K562 (cell line): ENCODE results near the gene GNRHR. TPM values are rescaled to one million over a fixed set of nuclear protein-coding genes. Genes with fewer than 3 reads are reported as not detected.

Experiments
- ATF3 ChIP-seq, 2 experiments: fragments of 450-650 bp in 1 of 2; sonication (generic) in 1 of 2; formaldehyde crosslinking in 1 of 2; IDR thresholded peaks in 1 of 2; conservative IDR thresholded peaks in 1 of 2; 2 replicates each; pipeline versions ENCODE4 v1.6.1 to v1.8.1; 2016 to 2023; ENCODE audit warnings: mild to moderate bottlenecking in 2 of 2, moderate library complexity in 2 of 2, inconsistent platforms in 1 of 2, missing genetic modification reagents in 1 of 2
- BRCA1 ChIP-seq, 2 experiments: fragments of 450-650 bp in 1 of 2; sonication (generic) in 1 of 2; formaldehyde crosslinking in 1 of 2; IDR thresholded peaks; 2 replicates each; pipeline versions ENCODE4 v1.5.0 to v1.6.1; 2017 to 2020; ENCODE audit warnings: mild to moderate bottlenecking in 1 of 2, missing genetic modification reagents in 1 of 2
- DLX4 ChIP-seq: fragments of 250-450 bp; sonication (Bioruptor Pico); IDR thresholded peaks from 2 replicates; pipeline ENCODE4 v1.6.1; 2021; ENCODE audit warnings: mild to moderate bottlenecking
- DMBX1 ChIP-seq: fragments of 250-450 bp; sonication (Bioruptor Pico); IDR thresholded peaks from 2 replicates; pipeline ENCODE4 v1.8.0; 2022; ENCODE audit warnings: inconsistent platforms, mild to moderate bottlenecking, moderate library complexity, borderline replicate concordance
- ELF2 ChIP-seq: fragments of 250-450 bp; sonication (Bioruptor Pico); IDR thresholded peaks from 2 replicates; pipeline ENCODE4 v1.5.0; 2021; ENCODE audit warnings: mild to moderate bottlenecking
- EP300 ChIP-seq: IDR thresholded peaks from 2 replicates; pipeline ENCODE4 v1.6.1; 2012; ENCODE audit warnings: low read length, improper control_type of control experiment
- HCFC1 ChIP-seq: IDR thresholded peaks from 2 replicates; pipeline ENCODE4 v1.6.1; 2012; ENCODE audit warnings: low read depth, low read length, improper control_type of control experiment
- HDAC1 ChIP-seq, 2 experiments: fragments of 450-650 bp; IDR thresholded peaks; 2 replicates each; pipeline ENCODE4 v1.6.1; 2016 to 2017; ENCODE audit warnings: inconsistent platforms in 1 of 2, mild to moderate bottlenecking in 1 of 2, moderate library complexity in 1 of 2
- IRF9 ChIP-seq: fragments of 450-650 bp; IDR thresholded peaks from 2 replicates; pipeline ENCODE4 v1.6.1; 2016; ENCODE audit warnings: missing biosample characterization, missing genetic modification characterization
- KDM4B ChIP-seq, 2 experiments: fragments of 450-650 bp in 1 of 2; sonication (generic) in 1 of 2; IDR thresholded peaks; 2 replicates each; pipeline ENCODE4 v1.6.1; 2016 to 2017; ENCODE audit warnings: borderline replicate concordance in 2 of 2, antibody characterized with exemption in 1 of 2, low read depth in 1 of 2, mild to moderate bottlenecking in 1 of 2
- KDM5B ChIP-seq: fragments of 200-600 bp; sonication (generic); IDR thresholded peaks from 2 replicates; pipeline ENCODE4 v1.6.1; 2012; ENCODE audit warnings: low read depth, mild to moderate bottlenecking, moderate library complexity, low read length, control low read depth, inconsistent platforms; ENCODE audit not compliant: insufficient replicate concordance
- MAFK ChIP-seq: IDR thresholded peaks from 2 replicates; pipeline ENCODE4 v1.6.1; 2011; ENCODE audit warnings: low read length, improper control_type of control experiment
- NBN ChIP-seq: fragments of 450-650 bp; IDR thresholded peaks from 2 replicates; pipeline ENCODE4 v1.6.1; 2016; ENCODE audit warnings: low read depth, mild to moderate bottlenecking
- NCOR1 ChIP-seq: fragments of 450-650 bp; IDR thresholded peaks from 2 replicates; pipeline ENCODE4 v1.6.1; 2016; ENCODE audit warnings: mild to moderate bottlenecking, moderate library complexity
- NFE2 ChIP-seq: IDR thresholded peaks from 2 replicates; pipeline ENCODE4 v1.6.1; 2014; ENCODE audit warnings: antibody characterized with exemption, low read depth
- NONO ChIP-seq, 2 experiments: fragments of 200-400 bp in 1 of 2; fragments of 450-650 bp in 1 of 2; formaldehyde crosslinking in 1 of 2; IDR thresholded peaks; 2 replicates each; pipeline ENCODE4 v1.6.1; 2017; ENCODE audit warnings: low read depth in 2 of 2, mild to moderate bottlenecking in 2 of 2, moderate library complexity in 2 of 2, low read length in 1 of 2
- PML ChIP-seq: IDR thresholded peaks from 2 replicates; pipeline ENCODE4 v1.6.1; 2012; ENCODE audit warnings: low read length, inconsistent platforms
- RBM22 ChIP-seq: fragments of 200-400 bp; formaldehyde crosslinking; IDR thresholded peaks from 2 replicates; pipeline ENCODE4 v1.6.1; 2018; ENCODE audit warnings: low read length, low read depth; ENCODE audit not compliant: poor library complexity, severe bottlenecking
- SFPQ ChIP-seq: fragments of 200-400 bp; formaldehyde crosslinking; IDR thresholded peaks from 2 replicates; pipeline ENCODE4 v1.6.1; 2017; ENCODE audit warnings: mild to moderate bottlenecking, low read depth, low read length, moderate library complexity
- SLC30A9 ChIP-seq: fragments of 250-450 bp; sonication (Bioruptor Pico); IDR thresholded peaks from 2 replicates; pipeline ENCODE4 v1.8.0; 2022; ENCODE audit warnings: mild to moderate bottlenecking, moderate library complexity
- SREBF1 ChIP-seq: fragments of 150-350 bp; IDR thresholded peaks from 2 replicates; pipeline ENCODE4 v1.6.1; 2014; ENCODE audit warnings: antibody characterized with exemption, low read depth, low read length, borderline replicate concordance
- TCF7 ChIP-seq: sonication (generic); IDR thresholded peaks from 2 replicates; pipeline ENCODE4 v1.6.1; 2016; ENCODE audit warnings: antibody characterized with exemption, borderline replicate concordance
- TEAD1 ChIP-seq, 2 experiments: fragments of 450-650 bp in 1 of 2; sonication (generic) in 1 of 2; formaldehyde crosslinking; IDR thresholded peaks; 2 replicates each; pipeline versions ENCODE4 v1.4.0 to v1.8.0; 2020 to 2022; ENCODE audit warnings: mild to moderate bottlenecking in 2 of 2, missing genetic modification reagents in 1 of 2
- ZNF586 ChIP-seq: fragments of 450-650 bp; formaldehyde crosslinking; conservative IDR thresholded peaks from 2 replicates; pipeline ENCODE4 v1.4.0; 2020; ENCODE audit warnings: mild to moderate bottlenecking, moderate library complexity
- polyA plus RNA-seq, 8 experiments: library from polyadenylated mRNA; depleted of rRNA in 4 of 8; stranded (reverse) in 5 of 8; unstranded in 3 of 8; fragments of >200 nt; fragmentation: Nextera tagmentation in 2 of 8; fragmentation: Illumina TruSeq in 1 of 8; extraction: Ambion mirVana in 2 of 8; extraction: Trizol in 1 of 8; gene quantifications; 2 replicates each; pipeline versions ENCODE4 v1.2.1 to v1.2.3, GENCODE V29; 2011 to 2014; ENCODE audit warnings: inconsistent platforms in 1 of 8, missing spikeins in 1 of 8
- total RNA-seq, 7 experiments: library from RNA; depleted of rRNA in 6 of 7; stranded (reverse); fragments of >200 nt in 6 of 7; fragmentation: Illumina TruSeq in 2 of 7; extraction: Trizol in 2 of 7; gene quantifications; 2 replicates each; pipeline versions ENCODE4 v1.2.1 to v1.2.3, GENCODE V29; 2011 to 2021; ENCODE audit warnings: low replicate concordance in 1 of 7

GNRHR gene
- total and polyA plus RNA-seq, 9 of the 15 experiments (the other 6 are each of a cell fraction or from before 2014, with no cell fraction given), result 0.06 to 0.13 TPM; not detected in 7

- TF ChIP-seq ATF3 (IDR thresholded peaks at IDR 0.05), result no peak
- no peak for TF ChIP-seq ATF3 (CRISPR knock-in tag; conservative IDR thresholded peaks at IDR 0.05)
- TF ChIP-seq SREBF1, result no peak
- TF ChIP-seq TEAD1 (CRISPR knock-in tag; IDR thresholded peaks at IDR 0.05), result peak in 1 of 2 experiments; percentile 74; a peak in 1 of 4 replicates
- no peak for TF ChIP-seq MAFK
- peak; percentile 95 for TF ChIP-seq DMBX1 (CRISPR knock-in tag)
- no peak for TF ChIP-seq HCFC1
- TF ChIP-seq KDM4B (IDR thresholded peaks at IDR 0.05; ENCODE audit: borderline replicate concordance in 2 of 2, low read depth in 1 of 2), result no peak
- TF ChIP-seq NBN, result no peak
- TF ChIP-seq EP300, result no peak
- no peak for TF ChIP-seq ZNF586 (CRISPR knock-in tag)
- TF ChIP-seq SLC30A9 (CRISPR knock-in tag), result no peak
- TF ChIP-seq HDAC1 (IDR thresholded peaks at IDR 0.05), result no peak
- no peak for TF ChIP-seq DLX4 (CRISPR knock-in tag)
- no peak for TF ChIP-seq NONO (IDR thresholded peaks at IDR 0.05; ENCODE audit: low read depth in 2 of 2, low read length in 1 of 2)
- TF ChIP-seq PML, result no peak
- no peak for TF ChIP-seq BRCA1 (IDR thresholded peaks at IDR 0.05)
- TF ChIP-seq BRCA1 (CRISPR knock-in tag; IDR thresholded peaks at IDR 0.05), result no peak
- peak; percentile 59; the same call in 1 of the 2 replicates for TF ChIP-seq IRF9
- no peak for TF ChIP-seq RBM22
- no peak for TF ChIP-seq SFPQ
- TF ChIP-seq NCOR1, result no peak
- peak; percentile 72; the same call in 1 of the 2 replicates for TF ChIP-seq ELF2 (CRISPR knock-in tag)
- TF ChIP-seq KDM5B, result no peak
- TF ChIP-seq TCF7, result no peak
- no peak for TF ChIP-seq NFE2
Measured at GRCh38 chr4:67702166-67702565, 52.0 kb downstream of the GNRHR start (continued).
